Activated B cell treated with CpG ODN at 0.5 μM for 24 hours (primary cell): ENCODE results near the gene PBXIP1. TPM values are rescaled to one million over a fixed set of nuclear protein-coding genes. Genes with fewer than 3 reads are reported as not detected.

Source experiments
- ATAC-seq: fragments of 200-7000 bp; cut with Tn5 transposase; one replicate; pipeline ENCODE4 v1.10.0; 2021; ENCODE audit warnings: low read depth, mild to moderate bottlenecking, moderate library complexity
- CTCF ChIA-PET: fragments of 350-600 bp; sonication (Branson Sonifier 250); formaldehyde crosslinking; loops from one replicate; lab custom pipeline; 2021; ENCODE audit warnings: antibody characterized with exemption; lab: Charles Lee
- POLR2A ChIA-PET: fragments of 350-600 bp; sonication (Branson Sonifier 250); formaldehyde crosslinking; loops from one replicate; lab custom pipeline; 2021; ENCODE audit warnings: antibody characterized with exemption; lab: Charles Lee
- DNase-seq: peaks from one replicate; pipeline ENCODE4 v3.0.0; 2022
- H3K27ac Mint-ChIP-seq: one replicate; pipeline ENCODE4 v1.8.0; 2020; ENCODE audit warnings: mixed read lengths
- H3K27me3 Mint-ChIP-seq: one replicate; pipeline ENCODE4 v1.8.0; 2021; ENCODE audit warnings: mixed read lengths
- H3K36me3 Mint-ChIP-seq: one replicate; pipeline ENCODE4 v1.8.0; 2021; ENCODE audit warnings: low read depth, mixed read lengths
- H3K4me1 Mint-ChIP-seq: one replicate; pipeline ENCODE4 v1.8.0; 2021; ENCODE audit warnings: mixed read lengths
- H3K4me3 Mint-ChIP-seq: one replicate; pipeline ENCODE4 v1.8.0; 2020; ENCODE audit warnings: mild to moderate bottlenecking, mixed read lengths
- H3K9me3 Mint-ChIP-seq: one replicate; pipeline ENCODE4 v1.8.0; 2020; ENCODE audit warnings: mixed read lengths
- CTCF ChIP-seq: fragments of 200-600 bp; IDR thresholded peaks from one replicate; pipeline ENCODE4 v1.8.0; 2022; ENCODE audit warnings: antibody characterized with exemption, mild to moderate bottlenecking
- intact Hi-C: fragments of 100-400 bp; cut with micrococcal nuclease; formaldehyde crosslinking; loops from one replicate; pipeline ENCODE4 v1.15.1; 2024
- total RNA-seq: library from RNA; stranded (reverse); gene quantifications from 2 replicates; pipeline ENCODE4 v1.2.3, GENCODE V29; 2022

Gene PBXIP1
- 42.4 and 43.2 TPM in 2 replicates for total RNA-seq

GRCh38 chr1:154955718-154956543 lies at the start of gene PBXIP1:
TSS of gene PBXIP1 (minus strand) at chr1:154956099. CDS start at chr1:154953721, 2,378 bp downstream.
- H3K4me3 Mint-ChIP-seq: peak within 1 kb of the TSS; percentile 91
- POLR2A ChIA-PET: interaction anchor here (0.6 to 6.8 kb wide), 15 partner anchors 10 to 570 kb away, joined by 3 to 52 read pairs (median 6); partner anchors contain the start of genes CKS1B, FLAD1, KCNN3 and KRTCAP2
- intact Hi-C loops: loop anchor here (1.0 to 5.0 kb wide), 4 partner anchors 18 to 399 kb away; partner anchors contain the start of genes CKS1B and UBE2Q1
- CTCF ChIA-PET: interaction anchor here (0.7 to 2.3 kb wide), 8 partner anchors 20 to 396 kb away, joined by 3 to 11 read pairs (median 6); partner anchors contain the start of genes ADAM15 and PMVK
- no peak for TF ChIP-seq CTCF
- DNase-seq (peak; percentile 52), ATAC-seq (peak; percentile 72)
- no peaks in the 10 kb centered on the region for H3K9me3 Mint-ChIP-seq
- H3K27me3 Mint-ChIP-seq: no peaks in the 10 kb centered on the region
- H3K4me1 Mint-ChIP-seq: peaks cover 81% of the 10 kb centered on the region
- peaks cover 20% of the 10 kb centered on the region for H3K36me3 Mint-ChIP-seq
- peak within 1 kb of the TSS; percentile 93 for H3K27ac Mint-ChIP-seq

DNA sequence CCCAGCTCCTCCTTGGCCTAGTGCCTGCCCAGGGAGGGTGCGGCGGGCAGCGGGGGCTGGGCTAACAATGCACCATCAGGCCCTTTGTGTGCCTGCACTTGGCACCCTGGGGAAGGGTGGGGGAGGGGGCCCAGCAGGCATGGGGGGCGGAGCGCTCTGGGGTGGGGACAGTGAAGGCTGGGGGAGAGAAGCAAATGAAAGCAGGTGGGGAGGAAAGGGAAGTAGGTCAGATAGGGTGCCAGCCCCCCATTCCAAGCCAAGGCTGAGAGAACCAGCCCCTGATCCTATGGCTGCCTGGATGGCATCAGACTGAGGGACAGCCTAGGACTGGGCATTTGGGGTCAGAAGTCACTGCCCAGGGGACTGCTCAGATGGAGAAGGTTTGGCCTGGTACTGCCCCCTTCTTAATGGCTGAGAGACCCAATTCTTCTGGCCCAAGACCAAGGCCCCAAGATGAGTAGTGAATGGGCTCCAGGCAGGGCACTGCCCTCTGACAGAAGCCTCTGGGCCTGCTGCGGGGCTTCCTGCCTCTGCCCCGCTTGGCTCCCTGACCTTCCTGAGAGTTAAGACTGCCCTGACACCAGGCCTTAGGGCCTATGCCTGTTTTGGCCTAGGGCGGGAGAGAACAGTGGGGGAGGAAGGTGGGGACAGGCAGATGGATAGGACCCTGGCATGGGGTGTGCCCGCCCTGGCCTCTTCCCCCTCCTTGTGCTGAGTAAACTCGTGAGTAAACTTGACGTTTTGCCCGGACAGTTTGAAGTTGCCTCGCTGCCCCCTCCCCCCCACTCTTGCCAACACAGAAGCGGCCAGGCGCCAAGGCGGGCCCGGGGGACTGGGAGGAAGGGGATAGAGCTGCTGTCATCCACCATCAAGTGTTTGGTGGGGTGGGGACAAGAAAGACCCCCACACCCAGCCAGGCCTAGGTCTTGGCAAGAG lies 49.4 kb upstream of the PBXIP1 start:
- ATAC-seq (no peak), DNase-seq (no peak)
- Mint-ChIP-seq H3K27ac (peak overlapping the region; percentile 88), H3K4me1 (peaks cover 67% of the 10 kb centered on the region), H3K9me3 (no peaks in the 10 kb centered on the region), H3K4me3 (peak overlapping the region; percentile 90), H3K27me3 (no peaks in the 10 kb centered on the region), H3K36me3 (peaks cover 11% of the 10 kb centered on the region)
- intact Hi-C loops: loop anchor here (1.0 kb wide), 1 partner anchor 12 kb away; no protein-coding TSS in a partner anchor
- CTCF ChIA-PET: interaction anchor here (0.6 to 1.9 kb wide), 3 partner anchors 12 to 61 kb away, joined by 3 to 11 read pairs (median 6); no protein-coding TSS in a partner anchor
- TF ChIP-seq CTCF: no peak
- POLR2A ChIA-PET: interaction anchor here (0.6 to 7.2 kb wide), 6 partner anchors 10 to 50 kb away, joined by 4 to 85 read pairs (median 14); partner anchors contain the start of genes CKS1B and FLAD1

DNA sequence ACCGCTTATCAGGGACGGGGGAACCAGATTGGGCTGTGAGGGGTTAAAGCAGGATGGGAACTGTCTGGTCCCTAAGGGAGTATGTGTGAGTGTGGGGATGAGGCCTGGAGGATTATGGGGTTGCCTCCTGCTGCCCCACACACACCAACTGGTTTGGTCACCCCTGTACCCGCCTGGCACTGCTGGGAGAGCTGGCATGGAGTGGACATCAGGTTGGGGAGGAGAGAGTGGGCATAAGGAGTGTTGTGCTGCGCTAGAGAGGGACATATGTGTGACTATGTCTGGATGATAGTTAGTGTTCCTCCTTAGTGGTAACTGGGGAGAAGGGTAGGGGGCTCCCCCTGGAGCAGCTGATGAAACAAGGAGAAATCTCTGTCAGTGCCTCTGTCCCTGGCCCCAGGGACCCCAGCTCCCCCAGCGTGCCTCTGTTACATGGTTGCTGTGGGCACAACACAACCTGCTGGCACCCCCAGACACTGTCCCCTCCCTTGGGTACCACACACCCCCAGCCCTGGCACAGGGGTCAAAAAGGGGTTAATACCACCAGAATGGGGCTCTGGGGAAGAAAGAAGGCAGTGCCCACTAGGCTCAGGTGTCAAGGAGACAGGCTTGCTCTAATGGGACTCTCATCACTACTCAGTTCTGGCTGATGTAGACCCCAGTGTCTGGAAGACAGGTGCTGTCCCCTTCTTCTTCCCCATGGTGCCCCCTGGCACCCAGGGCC lies 48.6 kb upstream of the PBXIP1 start:
- TF ChIP-seq CTCF: no peak
- Mint-ChIP-seq H3K9me3 (no peaks in the 10 kb centered on the region), H3K4me3 (peak overlapping the region; percentile 90), H3K27me3 (no peaks in the 10 kb centered on the region), H3K4me1 (peaks cover 67% of the 10 kb centered on the region), H3K27ac (peak overlapping the region; percentile 88), H3K36me3 (peaks cover 8% of the 10 kb centered on the region)
- intact Hi-C loops: no loop called here
- DNase-seq (no peak), ATAC-seq (no peak)
- ChIA-PET POLR2A (interaction anchor here (0.6 to 7.2 kb wide), 3 partner anchors 11 to 50 kb away, joined by 4 to 85 read pairs (median 68); partner anchors contain the start of gene CKS1B), CTCF (interaction anchor here (0.6 to 1.4 kb wide), 2 partner anchors 13 to 60 kb away, joined by 3 to 8 read pairs; no protein-coding TSS in a partner anchor)

GRCh38 chr1:155003766-155004351 lies 48.0 kb upstream of the PBXIP1 start:
- Mint-ChIP-seq H3K9me3 (no peaks in the 10 kb centered on the region), H3K4me3 (peak overlapping the region; percentile 90), H3K4me1 (peaks cover 65% of the 10 kb centered on the region), H3K27me3 (no peaks in the 10 kb centered on the region), H3K36me3 (peaks cover 6% of the 10 kb centered on the region), H3K27ac (peak overlapping the region; percentile 88)
- POLR2A ChIA-PET: interaction anchor here (1.1 to 7.2 kb wide), 4 partner anchors 11 to 81 kb away, joined by 9 to 85 read pairs (median 42); partner anchors contain the start of genes CKS1B and PMVK
- no peak for ATAC-seq
- CTCF ChIA-PET: interaction anchor here (1.4 kb wide), 1 partner anchor 13 kb away, joined by 8 read pairs; no protein-coding TSS in a partner anchor
- TF ChIP-seq CTCF: no peak
- no peak for DNase-seq
- intact Hi-C loops: loop anchor here (2.0 kb wide), 1 partner anchor 59 kb away; the partner anchor contains the start of gene EFNA4
